ENCODE measurements around the gene GLT6D1.

Gene GLT6D1

DNA sequence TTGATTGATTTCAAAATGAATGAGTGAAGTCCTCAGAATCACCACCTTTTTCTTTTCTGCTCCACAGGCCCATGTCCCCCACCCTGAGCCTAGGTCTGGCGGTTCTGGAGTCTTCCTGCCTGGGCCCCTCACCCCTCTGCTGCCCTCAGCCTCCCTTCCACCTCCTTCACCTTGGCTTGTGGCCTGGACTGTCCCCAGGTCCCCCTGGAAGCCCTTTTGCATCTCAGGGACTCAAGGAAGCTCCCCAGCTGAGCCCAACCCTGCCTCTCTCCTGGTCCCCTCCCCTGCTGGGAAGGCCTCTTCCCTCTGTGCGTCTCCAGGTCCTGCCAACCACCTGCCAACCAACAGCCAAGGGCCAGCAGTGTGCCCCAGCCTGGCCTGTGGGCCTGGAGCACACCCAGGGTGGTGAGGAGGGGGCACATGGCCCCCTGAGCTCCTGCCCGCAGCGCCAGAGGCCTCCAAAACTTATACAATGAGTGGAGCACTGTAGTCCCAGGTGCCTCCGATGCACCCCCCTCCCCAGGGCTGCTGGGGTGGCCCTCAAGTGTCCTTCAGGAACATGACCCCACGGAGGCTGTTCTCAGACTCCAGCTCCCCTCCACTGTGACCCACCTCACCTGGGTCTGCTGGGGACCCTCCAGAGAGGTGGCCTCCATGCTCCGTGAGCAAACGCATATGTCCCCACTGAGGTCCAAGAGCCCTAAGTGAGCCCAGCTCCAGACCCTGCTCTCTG, 20.3 kb downstream of the GLT6D1 start:
- H3K4me3 ChIP-seq, result no peak overlapping the region
- H3K4me2 ChIP-seq, result no peak overlapping the region
- peaks cover 0 to 14% (median 0%) of the 10 kb centered on the region in 10 experiments; a peak in 4 of 20 replicates for H3K4me1 ChIP-seq
- H3K9me3 ChIP-seq (replicated peaks in 1 of 11), result no peaks in the 10 kb centered on the region
- H3K27ac ChIP-seq, result no peak overlapping the region
- peaks cover 0 to 14% (median 0%) of the 10 kb centered on the region in 11 experiments; a peak in 3 of 22 replicates for H4K20me1 ChIP-seq
- H3K9ac ChIP-seq, result no peak overlapping the region
- TF ChIP-seq Cebpa-rat (IDR thresholded peaks at IDR 0.05), result no peak
- H3K27me3 ChIP-seq, result no peaks in the 10 kb centered on the region
- no peaks in the 10 kb centered on the region for H3K36me3 ChIP-seq

DNA sequence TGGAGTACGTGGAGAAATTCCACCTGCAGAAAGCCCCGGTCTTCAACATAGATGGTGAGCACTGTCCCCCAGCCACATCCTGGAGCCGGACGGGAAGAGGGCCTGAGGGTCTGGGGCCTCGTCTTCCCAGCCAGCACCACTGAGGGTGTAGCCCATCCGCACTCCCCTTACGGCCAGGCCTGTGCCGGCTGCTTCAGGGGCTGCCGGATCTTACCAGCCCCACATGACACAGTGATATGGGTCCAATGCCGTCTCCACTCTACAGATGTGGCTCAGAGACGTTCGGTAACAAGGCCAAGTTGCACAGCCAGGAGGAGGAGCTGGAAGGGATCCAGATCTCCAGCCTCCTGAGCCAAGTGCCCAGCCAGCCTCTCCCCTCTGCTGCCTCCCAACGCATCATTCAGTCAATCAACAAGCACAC, 21.3 kb downstream of the GLT6D1 start:
- Histone ChIP-seq H4K20me1 (peaks cover 0 to 14% (median 0%) of the 10 kb centered on the region in 11 experiments; a peak in 3 of 22 replicates), H3K4me2 (no peak overlapping the region), H3K36me3 (no peaks in the 10 kb centered on the region), H3K4me3 (no peak overlapping the region), H3K4me1 (peaks cover 0 to 24% (median 6%) of the 10 kb centered on the region in 10 experiments; a peak in 15 of 20 replicates), H3K9me3 (replicated peaks in 1 of 11) (no peaks in the 10 kb centered on the region), H3K27ac (no peak overlapping the region), H3K9ac (no peak overlapping the region), H3K27me3 (no peaks in the 10 kb centered on the region)
- TF ChIP-seq Cebpa-rat (IDR thresholded peaks at IDR 0.05), result no peak

DNA sequence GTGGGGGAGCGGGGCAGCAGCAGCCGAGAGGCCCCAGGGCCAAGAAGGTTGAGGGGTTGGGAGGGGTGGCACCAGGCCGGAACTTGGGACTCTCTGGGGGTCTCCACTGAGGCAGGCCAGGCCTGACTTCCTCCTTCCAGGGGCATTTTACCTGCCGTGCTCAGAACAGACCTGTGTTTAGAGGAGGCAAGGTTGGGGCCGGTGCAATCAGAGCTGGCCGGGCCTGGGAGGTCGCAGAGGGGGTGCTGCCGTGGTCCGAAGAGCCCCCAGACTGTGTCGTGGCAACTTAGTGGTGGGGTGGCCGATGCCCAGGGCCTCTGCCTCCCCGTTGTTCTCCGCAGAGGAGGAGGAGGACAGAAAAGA, 21.8 kb downstream of the GLT6D1 start:
- TF ChIP-seq Cebpa-rat (IDR thresholded peaks at IDR 0.05), result no peak
- Histone ChIP-seq H3K27ac (no peak overlapping the region), H3K9ac (no peak overlapping the region), H3K9me3 (replicated peaks in 1 of 11) (no peaks in the 10 kb centered on the region), H3K36me3 (no peaks in the 10 kb centered on the region), H3K4me2 (no peak overlapping the region), H3K4me1 (peaks cover 0 to 29% (median 11%) of the 10 kb centered on the region in 10 experiments; a peak in 15 of 20 replicates), H3K27me3 (no peaks in the 10 kb centered on the region), H4K20me1 (peaks cover 0 to 17% (median 0%) of the 10 kb centered on the region in 11 experiments; a peak in 4 of 22 replicates), H3K4me3 (no peak overlapping the region)

DNA sequence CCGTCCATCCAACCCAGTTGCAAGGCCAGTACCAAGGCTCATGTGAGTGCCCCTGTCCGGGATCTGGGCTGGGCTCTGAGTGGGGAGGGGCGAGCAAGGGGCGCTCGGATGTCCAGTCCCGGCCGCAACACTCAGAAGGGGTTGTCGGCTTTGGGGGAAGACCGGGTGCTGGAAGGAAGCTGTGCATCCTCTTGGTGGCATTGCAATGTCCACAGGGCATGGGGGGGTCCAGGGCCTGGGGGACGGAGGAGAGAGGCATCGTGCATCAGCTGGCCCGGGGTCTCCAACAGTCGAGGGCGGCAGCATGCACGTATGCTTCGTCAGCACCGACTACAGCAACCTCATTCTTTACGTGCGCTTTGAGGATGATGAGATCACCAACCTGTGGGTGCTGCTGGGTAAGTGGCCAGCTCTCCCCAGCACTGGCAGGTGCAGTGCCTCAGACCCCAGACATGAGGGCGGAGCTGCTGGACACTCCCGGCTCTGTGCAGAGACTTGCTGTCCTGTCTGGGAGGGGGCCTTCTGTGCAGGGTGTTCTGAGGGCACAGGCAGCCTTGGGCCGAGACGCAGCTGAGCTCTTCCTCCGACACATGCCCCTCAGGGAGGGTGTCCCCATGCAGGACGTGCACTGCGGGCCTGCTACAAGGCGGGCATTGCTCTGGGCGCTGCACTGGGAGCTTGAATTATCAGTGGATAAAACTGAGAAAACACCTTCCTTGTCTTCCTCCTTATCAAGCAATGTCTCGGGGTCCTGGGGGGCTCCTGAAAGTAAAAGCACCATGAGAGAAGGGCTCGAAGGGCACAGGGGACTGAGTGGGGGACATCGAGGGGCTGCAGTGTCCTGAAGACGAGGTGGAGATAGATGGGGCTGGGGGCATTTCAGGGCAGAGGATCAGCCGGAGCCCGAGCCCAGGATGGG, 22.5 kb downstream of the GLT6D1 start:
- peaks cover 0 to 23% (median 0%) of the 10 kb centered on the region in 11 experiments; a peak in 4 of 22 replicates for H4K20me1 ChIP-seq
- no peak overlapping the region for H3K4me3 ChIP-seq
- no peak overlapping the region for H3K9ac ChIP-seq
- H3K9me3 ChIP-seq (replicated peaks in 1 of 11), result no peaks in the 10 kb centered on the region
- H3K27ac ChIP-seq, result no peak overlapping the region
- peaks cover 0 to 35% (median 17%) of the 10 kb centered on the region in 10 experiments; a peak in 15 of 20 replicates for H3K4me1 ChIP-seq
- TF ChIP-seq Cebpa-rat (IDR thresholded peaks at IDR 0.05), result no peak
- H3K27me3 ChIP-seq, result no peaks in the 10 kb centered on the region
- no peak overlapping the region for H3K4me2 ChIP-seq
- no peaks in the 10 kb centered on the region for H3K36me3 ChIP-seq

DNA sequence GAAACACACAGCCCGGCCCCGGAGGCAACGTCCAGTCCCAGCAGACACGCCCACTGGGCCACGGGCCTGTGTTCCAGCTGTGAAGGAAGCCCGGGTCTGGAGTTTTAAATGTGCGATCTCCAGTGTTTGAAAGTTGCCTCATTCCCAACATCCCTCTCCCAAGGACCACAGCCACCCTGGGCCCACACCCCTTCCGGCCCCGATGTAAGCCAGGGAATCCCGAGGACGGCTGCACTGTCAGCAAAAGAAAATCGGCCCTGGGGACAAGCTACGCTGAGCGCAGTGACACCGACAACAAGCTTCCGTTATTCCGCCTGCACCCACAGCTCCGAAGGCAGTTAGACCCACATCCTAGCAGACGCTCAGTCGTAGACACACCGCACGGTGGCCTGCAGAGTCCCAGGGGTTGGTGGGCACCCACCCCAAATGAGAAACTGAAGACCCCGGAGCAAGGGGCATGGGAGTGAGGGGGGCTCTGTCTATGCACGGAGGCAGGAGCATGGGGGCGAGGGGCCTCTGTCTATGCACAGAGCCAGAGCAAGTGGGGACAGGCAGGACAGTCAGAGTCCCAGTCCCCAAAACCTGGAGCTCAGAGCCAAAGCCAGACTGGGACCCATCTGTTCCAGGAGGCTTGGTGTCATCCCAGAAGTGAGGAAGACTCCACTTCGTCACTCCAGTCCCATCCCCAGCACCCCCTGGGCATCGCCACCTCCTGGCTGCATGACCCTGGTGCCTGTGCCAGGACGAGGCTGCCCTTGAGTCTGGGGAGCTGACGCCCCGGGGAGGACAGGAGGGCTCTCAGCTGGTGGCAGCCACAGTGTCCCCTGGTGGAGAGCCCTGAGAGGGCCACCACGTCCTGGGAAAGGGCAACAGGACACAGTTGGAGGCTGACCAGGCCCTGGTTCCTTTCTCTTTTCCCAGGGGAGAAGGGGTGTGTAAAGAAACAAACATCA, 23.4 kb downstream of the GLT6D1 start:
- H3K36me3 ChIP-seq, result no peaks in the 10 kb centered on the region
- H3K27me3 ChIP-seq, result no peaks in the 10 kb centered on the region
- TF ChIP-seq Cebpa-rat (IDR thresholded peaks at IDR 0.05), result no peak
- no peak overlapping the region for H3K27ac ChIP-seq
- H4K20me1 ChIP-seq, result peaks cover 0 to 29% (median 0%) of the 10 kb centered on the region in 11 experiments; a peak in 5 of 22 replicates
- H3K4me1 ChIP-seq, result peaks cover 0 to 40% (median 17%) of the 10 kb centered on the region in 10 experiments; a peak in 15 of 20 replicates
- no peak overlapping the region for H3K9ac ChIP-seq
- no peak overlapping the region for H3K4me3 ChIP-seq
- peak overlapping the region in 2 of 11 experiments; percentile 10; a peak in 2 of 22 replicates for H3K4me2 ChIP-seq
- no peaks in the 10 kb centered on the region for H3K9me3 ChIP-seq (replicated peaks in 1 of 11)

DNA sequence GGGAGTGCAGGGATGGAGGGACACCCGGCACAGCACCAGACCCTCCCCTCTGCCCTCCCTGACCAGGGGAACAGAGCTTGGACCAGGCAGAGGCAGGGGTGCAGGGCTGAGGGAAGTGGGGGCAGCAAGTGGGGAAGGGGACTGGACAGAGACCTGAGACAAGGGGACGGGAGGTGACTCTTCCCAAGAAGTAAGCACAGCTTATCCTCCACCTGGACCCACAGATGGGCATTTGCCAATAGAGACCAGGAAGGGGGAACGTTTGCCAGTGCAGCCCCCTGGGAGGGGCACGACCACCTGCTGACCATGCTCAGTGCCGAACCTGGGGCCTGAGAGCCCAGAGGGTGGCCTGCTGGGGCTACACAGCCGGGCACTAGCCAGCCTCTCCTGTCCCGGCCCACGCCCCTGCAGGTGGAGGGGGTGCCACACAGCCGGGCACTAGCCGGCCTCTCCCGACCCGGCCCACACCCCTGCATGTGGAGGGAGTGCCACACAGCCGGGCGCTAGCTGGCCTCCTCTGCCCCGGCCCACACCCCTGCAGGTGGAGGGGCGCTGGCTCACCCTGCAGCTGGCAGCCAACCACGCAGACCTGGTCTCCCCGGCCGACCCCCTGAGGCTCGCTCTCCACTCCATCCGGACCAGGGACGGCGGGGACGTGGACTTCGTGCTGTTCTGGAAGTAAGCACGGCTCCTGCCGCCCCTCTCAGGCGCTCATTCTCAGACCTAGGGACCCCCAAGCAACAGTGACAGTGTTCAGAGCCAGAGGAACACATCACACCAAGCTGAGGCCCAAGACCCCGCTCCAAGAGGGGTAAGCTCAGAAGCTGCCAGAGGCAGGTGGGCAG, 24.3 kb downstream of the GLT6D1 start:
- H3K4me2 ChIP-seq, result peak overlapping the region in 2 of 11 experiments; percentile 10; a peak in 3 of 22 replicates
- no peak for TF ChIP-seq Cebpa-rat (IDR thresholded peaks at IDR 0.05)
- no peak overlapping the region for H3K4me3 ChIP-seq
- H3K9ac ChIP-seq, result no peak overlapping the region; a peak in 1 of 22 replicates
- H3K27me3 ChIP-seq, result no peaks in the 10 kb centered on the region
- H3K27ac ChIP-seq, result no peak overlapping the region
- peaks cover 0 to 40% (median 17%) of the 10 kb centered on the region in 10 experiments; a peak in 15 of 20 replicates for H3K4me1 ChIP-seq
- H3K9me3 ChIP-seq (replicated peaks in 1 of 11), result no peaks in the 10 kb centered on the region
- no peaks in the 10 kb centered on the region for H3K36me3 ChIP-seq
- H4K20me1 ChIP-seq, result peaks cover 0 to 29% (median 0%) of the 10 kb centered on the region in 11 experiments; a peak in 5 of 22 replicates

DNA sequence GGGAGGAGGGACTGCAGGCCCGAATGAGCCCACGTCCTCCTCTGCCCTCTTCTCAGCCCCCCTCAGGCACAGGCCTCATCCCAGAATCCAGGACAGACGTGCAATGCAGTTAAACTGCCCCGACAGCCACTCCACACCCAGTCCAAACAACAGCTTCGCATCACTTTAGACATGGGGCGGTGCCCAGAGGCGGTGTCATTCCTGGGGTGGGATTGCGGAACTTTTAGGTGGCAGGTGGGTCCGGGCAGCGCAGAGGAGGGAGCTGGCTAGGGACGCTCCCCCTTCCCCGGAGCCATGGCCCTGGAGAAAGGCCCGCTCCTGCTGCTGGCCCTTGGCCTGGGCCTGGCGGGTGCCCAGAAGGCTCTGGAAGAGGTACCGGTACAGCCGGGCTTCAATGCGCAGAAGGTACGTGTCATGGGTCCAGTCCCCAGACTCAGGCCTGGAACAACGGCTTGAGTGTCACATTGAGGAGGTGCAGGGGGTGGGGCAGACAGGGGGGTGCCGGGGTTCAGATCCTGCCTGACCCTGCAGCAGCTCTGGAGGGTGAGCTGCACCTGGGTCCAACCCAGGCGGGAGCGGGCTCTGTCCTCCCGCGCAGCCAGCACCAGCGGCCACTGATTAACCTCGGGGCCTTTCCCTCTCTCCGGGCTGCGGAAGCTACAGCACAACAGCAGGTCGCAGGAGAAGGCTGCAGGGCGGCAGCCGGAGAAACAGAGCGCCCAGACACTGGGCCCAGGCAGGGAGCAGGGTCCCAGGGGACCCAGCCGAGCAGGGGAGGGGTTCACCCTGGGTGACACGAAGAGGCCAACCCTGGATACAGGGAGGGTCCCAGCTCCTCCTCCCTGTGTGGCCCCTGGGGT, 25.2 kb downstream of the GLT6D1 start:
- H3K9me3 ChIP-seq (replicated peaks in 1 of 11), result no peaks in the 10 kb centered on the region
- peak overlapping the region in 2 of 11 experiments; percentile 68 to 72; a peak in 2 of 22 replicates for H3K4me2 ChIP-seq
- no peaks in the 10 kb centered on the region for H3K36me3 ChIP-seq
- no peak overlapping the region for H3K4me3 ChIP-seq
- no peak overlapping the region for H3K27ac ChIP-seq
- peaks cover 0 to 40% (median 17%) of the 10 kb centered on the region in 10 experiments; a peak in 15 of 20 replicates for H3K4me1 ChIP-seq
- peaks cover 0 to 29% (median 0%) of the 10 kb centered on the region in 11 experiments; a peak in 5 of 22 replicates for H4K20me1 ChIP-seq
- no peaks in the 10 kb centered on the region for H3K27me3 ChIP-seq
- no peak for TF ChIP-seq Cebpa-rat (IDR thresholded peaks at IDR 0.05)
- H3K9ac ChIP-seq, result no peak overlapping the region

Measured in BLaER1 treated with 17β-estradiol and CSF1 and Interleukin-3, amounts not matched to agents 10 nM and 100 nM (cell line).